Adipocyte (in vitro differentiated cells): ENCODE results near the gene PTPRG.

Experiments
- DNase-seq: peaks from one replicate; pipeline ENCODE4 v3.0.0-alpha.2; 2015; ENCODE audit warnings: low read depth
- H3K27me3 ChIP-seq: replicated peaks from 2 replicates; pipeline ENCODE4 v1.7.0; 2013; ENCODE audit warnings: mild to moderate bottlenecking, low read length, moderate library complexity; ENCODE audit not compliant: control insufficient read depth, insufficient read depth
- H3K36me3 ChIP-seq: 2 replicates; pipeline ENCODE4 v1.7.0; 2013; ENCODE audit warnings: low read length, mild to moderate bottlenecking, moderate library complexity; ENCODE audit not compliant: control insufficient read depth, insufficient read depth, severe bottlenecking
- H3K4me1 ChIP-seq: 2 replicates; pipeline ENCODE4 v1.7.0; 2013; ENCODE audit warnings: mild to moderate bottlenecking, low read length, moderate library complexity; ENCODE audit not compliant: control insufficient read depth, insufficient read depth
- H3K4me3 ChIP-seq: 2 replicates; pipeline ENCODE4 v1.7.0; 2013; ENCODE audit warnings: mild to moderate bottlenecking, low read length, moderate library complexity
- H3K9ac ChIP-seq: 2 replicates; pipeline ENCODE4 v1.7.0; 2013; ENCODE audit warnings: mild to moderate bottlenecking, low read length, moderate library complexity
- H3K9me3 ChIP-seq: 2 replicates; pipeline ENCODE4 v1.7.0; 2013; ENCODE audit warnings: mild to moderate bottlenecking, low read length, moderate library complexity; ENCODE audit not compliant: control insufficient read depth

Gene PTPRG

GRCh38 chr3:61876797-61877196, 315.4 kb downstream of the PTPRG start:
- peaks cover 72% of the 10 kb centered on the region for H3K4me1 ChIP-seq
- DNase-seq: peak; percentile 92
- H3K9me3 ChIP-seq: no peaks in the 10 kb centered on the region
- H3K36me3 ChIP-seq: no peaks in the 10 kb centered on the region
- H3K4me3 ChIP-seq: peak overlapping the region; percentile 40
- no peaks in the 10 kb centered on the region for H3K27me3 ChIP-seq
- peak overlapping the region; percentile 50 for H3K9ac ChIP-seq

- DNase-seq: peak; percentile 64
- peak overlapping the region; percentile 40 for H3K4me3 ChIP-seq
- no peaks in the 10 kb centered on the region for H3K27me3 ChIP-seq
- H3K9ac ChIP-seq: peak overlapping the region; percentile 50
- H3K9me3 ChIP-seq: no peaks in the 10 kb centered on the region
- peaks cover 66% of the 10 kb centered on the region for H3K4me1 ChIP-seq
- no peaks in the 10 kb centered on the region for H3K36me3 ChIP-seq
Measured at GRCh38 chr3:61877359-61878138, 316.2 kb downstream of the PTPRG start.

- DNase-seq: no peak
- Histone ChIP-seq H3K4me1 (peaks cover 39% of the 10 kb centered on the region), H3K27me3 (no peaks in the 10 kb centered on the region), H3K9ac (no peak overlapping the region), H3K4me3 (no peak overlapping the region), H3K36me3 (no peaks in the 10 kb centered on the region), H3K9me3 (no peaks in the 10 kb centered on the region)
Measured at GRCh38 chr3:61882253-61882652, 320.9 kb downstream of the PTPRG start.

GRCh38 chr3:61884794-61885193, 323.4 kb downstream of the PTPRG start:
- H3K4me3 ChIP-seq: no peak overlapping the region
- no peaks in the 10 kb centered on the region for H3K27me3 ChIP-seq
- DNase-seq: no peak
- no peaks in the 10 kb centered on the region for H3K9me3 ChIP-seq
- H3K36me3 ChIP-seq: no peaks in the 10 kb centered on the region
- peaks cover 29% of the 10 kb centered on the region for H3K4me1 ChIP-seq
- no peak overlapping the region for H3K9ac ChIP-seq

- Histone ChIP-seq H3K36me3 (no peaks in the 10 kb centered on the region), H3K9ac (no peak overlapping the region), H3K27me3 (no peaks in the 10 kb centered on the region), H3K4me3 (no peak overlapping the region), H3K4me1 (peaks cover 34% of the 10 kb centered on the region), H3K9me3 (no peaks in the 10 kb centered on the region)
- DNase-seq: no peak
Measured at GRCh38 chr3:61885414-61885813, 324.0 kb downstream of the PTPRG start.

GRCh38 chr3:61887206-61887605, 325.8 kb downstream of the PTPRG start:
- Histone ChIP-seq H3K27me3 (no peaks in the 10 kb centered on the region), H3K36me3 (no peaks in the 10 kb centered on the region), H3K9ac (no peak overlapping the region), H3K9me3 (no peaks in the 10 kb centered on the region), H3K4me1 (peaks cover 38% of the 10 kb centered on the region), H3K4me3 (no peak overlapping the region)
- no peak for DNase-seq

- Histone ChIP-seq H3K4me3 (no peak overlapping the region), H3K27me3 (no peaks in the 10 kb centered on the region), H3K36me3 (no peaks in the 10 kb centered on the region), H3K9ac (no peak overlapping the region), H3K4me1 (peaks cover 20% of the 10 kb centered on the region), H3K9me3 (no peaks in the 10 kb centered on the region)
- no peak for DNase-seq
Measured at GRCh38 chr3:61889259-61889658, 327.9 kb downstream of the PTPRG start.

GRCh38 chr3:61890167-61890566, 328.8 kb downstream of the PTPRG start:
- Histone ChIP-seq H3K9me3 (no peaks in the 10 kb centered on the region), H3K4me3 (no peak overlapping the region), H3K4me1 (peaks cover 21% of the 10 kb centered on the region), H3K36me3 (no peaks in the 10 kb centered on the region), H3K9ac (no peak overlapping the region), H3K27me3 (no peaks in the 10 kb centered on the region)
- no peak for DNase-seq

GRCh38 chr3:61890586-61890985, 329.2 kb downstream of the PTPRG start:
- H3K4me1 ChIP-seq: peaks cover 26% of the 10 kb centered on the region
- H3K36me3 ChIP-seq: no peaks in the 10 kb centered on the region
- H3K9me3 ChIP-seq: no peaks in the 10 kb centered on the region
- H3K9ac ChIP-seq: no peak overlapping the region
- no peak overlapping the region for H3K4me3 ChIP-seq
- no peaks in the 10 kb centered on the region for H3K27me3 ChIP-seq
- DNase-seq: no peak

GRCh38 chr3:61892891-61893290, 331.5 kb downstream of the PTPRG start:
- Histone ChIP-seq H3K9ac (no peak overlapping the region), H3K27me3 (no peaks in the 10 kb centered on the region), H3K4me3 (no peak overlapping the region), H3K9me3 (no peaks in the 10 kb centered on the region), H3K4me1 (peaks cover 31% of the 10 kb centered on the region), H3K36me3 (no peaks in the 10 kb centered on the region)
- DNase-seq: no peak

GRCh38 chr3:61893840-61894566, 332.6 kb downstream of the PTPRG start:
- H3K9me3 ChIP-seq: no peaks in the 10 kb centered on the region
- H3K4me1 ChIP-seq: peaks cover 34% of the 10 kb centered on the region

More at GRCh38 chr3:61893840-61894566, 332.6 kb downstream of the PTPRG start:
- no peak overlapping the region for H3K4me3 ChIP-seq
- no peaks in the 10 kb centered on the region for H3K27me3 ChIP-seq
- no peaks in the 10 kb centered on the region for H3K36me3 ChIP-seq
- no peak for DNase-seq
- H3K9ac ChIP-seq: no peak overlapping the region
